ENCODE measurements around the gene CACNA1I.

CACNA1I gene

GRCh38 chr22:39630721-39631120 is 60.2 kb downstream of the CACNA1I start:
- Mint-ChIP-seq H3K9me3 (no peaks in the 10 kb centered on the region), H3K27me3 (peaks cover 67% of the 10 kb centered on the region), H3K27ac (no peak overlapping the region), H3K4me3 (no peak overlapping the region), H3K4me1 (peaks cover 6% of the 10 kb centered on the region), H3K36me3 (no peaks in the 10 kb centered on the region)
- peak; percentile 22 for ATAC-seq

GRCh38 chr22:39631381-39632286 is 61.1 kb downstream of the CACNA1I start:
- no peak for ATAC-seq
- Mint-ChIP-seq H3K4me1 (peaks cover 6% of the 10 kb centered on the region), H3K27me3 (peaks cover 67% of the 10 kb centered on the region), H3K27ac (no peak overlapping the region), H3K9me3 (no peaks in the 10 kb centered on the region), H3K36me3 (no peaks in the 10 kb centered on the region), H3K4me3 (no peak overlapping the region)

- no peak for ATAC-seq
- peaks cover 6% of the 10 kb centered on the region for H3K4me1 Mint-ChIP-seq
These were observed 64.2 kb downstream of the CACNA1I start for GRCh38 chr22:39634530-39635405.

GRCh38 chr22:39635719-39636118 is 65.2 kb downstream of the CACNA1I start:
- H3K4me3 Mint-ChIP-seq, result no peak overlapping the region
- no peak overlapping the region for H3K27ac Mint-ChIP-seq
- no peaks in the 10 kb centered on the region for H3K36me3 Mint-ChIP-seq
- H3K27me3 Mint-ChIP-seq, result peaks cover 39% of the 10 kb centered on the region
- H3K4me1 Mint-ChIP-seq, result peaks cover 6% of the 10 kb centered on the region
- no peak for ATAC-seq
- peaks cover 4% of the 10 kb centered on the region for H3K9me3 Mint-ChIP-seq

More at GRCh38 chr22:39634530-39635405, 64.2 kb downstream of the CACNA1I start:
- peaks cover 40% of the 10 kb centered on the region for H3K27me3 Mint-ChIP-seq
- H3K27ac Mint-ChIP-seq, result no peak overlapping the region
- H3K4me3 Mint-ChIP-seq, result no peak overlapping the region
- peaks cover 3% of the 10 kb centered on the region for H3K9me3 Mint-ChIP-seq
- no peaks in the 10 kb centered on the region for H3K36me3 Mint-ChIP-seq

- H3K4me3 Mint-ChIP-seq, result no peak overlapping the region
- H3K9me3 Mint-ChIP-seq, result peaks cover 4% of the 10 kb centered on the region
- no peaks in the 10 kb centered on the region for H3K4me1 Mint-ChIP-seq
- no peak for ATAC-seq
- no peaks in the 10 kb centered on the region for H3K36me3 Mint-ChIP-seq
- H3K27me3 Mint-ChIP-seq, result peaks cover 62% of the 10 kb centered on the region
- no peak overlapping the region for H3K27ac Mint-ChIP-seq
These were observed 68.4 kb downstream of the CACNA1I start for GRCh38 chr22:39638958-39639357.

- Mint-ChIP-seq H3K9me3 (peaks cover 4% of the 10 kb centered on the region), H3K27ac (no peak overlapping the region), H3K4me1 (no peaks in the 10 kb centered on the region), H3K4me3 (no peak overlapping the region), H3K36me3 (no peaks in the 10 kb centered on the region), H3K27me3 (peaks cover 44% of the 10 kb centered on the region)
- no peak for ATAC-seq
These were observed 71.2 kb downstream of the CACNA1I start for GRCh38 chr22:39641660-39642310.

- no peaks in the 10 kb centered on the region for H3K4me1 Mint-ChIP-seq
- peaks cover 4% of the 10 kb centered on the region for H3K9me3 Mint-ChIP-seq
- H3K27me3 Mint-ChIP-seq, result peaks cover 44% of the 10 kb centered on the region
- no peaks in the 10 kb centered on the region for H3K36me3 Mint-ChIP-seq
- no peak for ATAC-seq
- H3K27ac Mint-ChIP-seq, result no peak overlapping the region
- H3K4me3 Mint-ChIP-seq, result no peak overlapping the region
These were observed 72.9 kb downstream of the CACNA1I start for GRCh38 chr22:39643311-39644083.

DNA sequence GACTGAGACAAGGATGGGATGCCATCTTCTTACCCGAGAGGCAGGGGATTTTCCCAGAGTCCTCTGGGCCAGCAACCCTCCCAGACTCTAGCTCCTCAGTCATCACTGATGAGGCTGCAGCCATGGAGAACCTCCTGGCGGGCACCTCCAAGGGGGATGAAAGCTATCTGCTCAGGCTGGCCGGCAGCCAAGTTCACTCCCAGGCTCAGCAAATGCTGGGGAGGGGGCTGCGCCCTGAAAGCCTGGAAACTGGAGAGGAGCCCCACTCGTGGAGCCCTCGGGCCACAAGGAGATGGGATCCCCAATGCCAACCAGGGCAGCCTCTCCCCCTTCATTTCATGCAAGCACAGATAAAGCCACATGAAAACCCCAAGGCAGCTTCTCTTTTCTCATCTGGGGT is 75.0 kb downstream of the CACNA1I start:
- ATAC-seq, result no peak
- no peaks in the 10 kb centered on the region for H3K36me3 Mint-ChIP-seq
- H3K27me3 Mint-ChIP-seq, result peaks cover 40% of the 10 kb centered on the region
- no peak overlapping the region for H3K27ac Mint-ChIP-seq
- H3K4me1 Mint-ChIP-seq, result no peaks in the 10 kb centered on the region
- H3K9me3 Mint-ChIP-seq, result no peaks in the 10 kb centered on the region
- no peak overlapping the region for H3K4me3 Mint-ChIP-seq

- Mint-ChIP-seq H3K27me3 (peaks cover 34% of the 10 kb centered on the region), H3K4me3 (no peak overlapping the region), H3K9me3 (no peaks in the 10 kb centered on the region), H3K4me1 (no peaks in the 10 kb centered on the region), H3K27ac (no peak overlapping the region), H3K36me3 (no peaks in the 10 kb centered on the region)
- no peak for ATAC-seq
These were observed 76.0 kb downstream of the CACNA1I start for GRCh38 chr22:39646398-39647063.

DNA sequence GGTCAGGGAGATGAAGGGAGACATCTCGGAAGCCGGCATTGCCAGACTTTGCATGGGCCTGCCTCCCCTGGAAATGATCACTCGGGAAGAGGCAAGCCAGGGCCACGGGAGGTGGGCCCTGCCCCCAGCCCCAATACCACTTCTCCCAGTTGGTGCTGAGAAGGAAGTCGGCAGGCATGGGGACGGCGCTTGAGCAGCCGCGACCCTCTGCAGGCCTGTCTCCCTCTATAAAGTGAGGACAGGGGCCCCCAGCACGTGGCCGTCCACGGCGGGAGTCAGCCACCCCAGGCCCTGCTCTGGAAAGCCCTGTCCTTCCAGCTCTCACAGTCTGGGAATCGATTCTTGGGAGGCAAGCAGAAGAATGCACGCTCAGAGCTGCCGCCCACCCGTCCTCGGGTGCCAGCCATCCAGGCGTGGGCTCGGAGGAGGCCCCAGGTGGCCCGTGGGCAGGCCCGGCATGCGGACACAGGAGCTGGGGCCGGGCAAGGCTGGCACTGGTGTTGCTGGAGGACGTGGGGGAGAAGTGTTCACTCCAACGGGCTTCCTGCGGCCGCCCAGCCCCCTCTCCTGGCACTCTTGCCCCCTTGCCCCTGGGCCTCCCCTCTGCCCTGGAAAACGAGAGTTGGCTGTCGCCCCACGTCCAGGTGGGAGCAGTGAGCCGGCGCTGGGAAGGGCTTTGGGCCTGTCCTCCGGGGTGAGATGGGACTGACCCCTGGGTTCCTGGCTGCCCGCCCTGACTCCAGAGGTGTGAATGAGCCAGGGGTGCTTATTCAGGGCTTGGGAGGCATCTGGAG is 77.5 kb downstream of the CACNA1I start:
- Mint-ChIP-seq H3K4me3 (no peak overlapping the region), H3K36me3 (no peaks in the 10 kb centered on the region), H3K4me1 (no peaks in the 10 kb centered on the region), H3K27ac (no peak overlapping the region), H3K9me3 (no peaks in the 10 kb centered on the region), H3K27me3 (peaks cover 19% of the 10 kb centered on the region)
- ATAC-seq, result no peak

GRCh38 chr22:39648630-39648950 is 78.0 kb downstream of the CACNA1I start:
- Mint-ChIP-seq H3K4me3 (no peak overlapping the region), H3K27ac (no peak overlapping the region), H3K27me3 (peaks cover 13% of the 10 kb centered on the region), H3K36me3 (no peaks in the 10 kb centered on the region), H3K9me3 (no peaks in the 10 kb centered on the region), H3K4me1 (no peaks in the 10 kb centered on the region)
- no peak for ATAC-seq

DNA sequence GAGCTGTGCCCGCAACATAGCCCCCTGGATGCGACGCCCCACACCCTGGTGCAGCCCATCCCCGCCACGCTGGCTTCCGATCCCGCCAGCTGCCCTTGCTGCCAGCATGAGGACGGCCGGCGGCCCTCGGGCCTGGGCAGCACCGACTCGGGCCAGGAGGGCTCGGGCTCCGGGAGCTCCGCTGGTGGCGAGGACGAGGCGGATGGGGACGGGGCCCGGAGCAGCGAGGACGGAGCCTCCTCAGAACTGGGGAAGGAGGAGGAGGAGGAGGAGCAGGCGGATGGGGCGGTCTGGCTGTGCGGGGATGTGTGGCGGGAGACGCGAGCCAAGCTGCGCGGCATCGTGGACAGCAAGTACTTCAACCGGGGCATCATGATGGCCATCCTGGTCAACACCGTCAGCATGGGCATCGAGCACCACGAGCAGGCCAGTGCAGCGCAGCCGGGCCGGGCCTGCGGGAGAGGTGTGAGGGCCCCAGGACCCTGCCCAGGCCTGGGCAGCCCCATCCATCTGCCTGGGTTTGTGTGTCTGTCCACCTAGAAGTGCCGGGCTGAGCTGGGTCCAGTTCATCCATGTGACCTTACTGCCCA is 79.0 kb downstream of the CACNA1I start:
- ATAC-seq, result no peak
- peaks cover 7% of the 10 kb centered on the region for H3K27me3 Mint-ChIP-seq
- H3K36me3 Mint-ChIP-seq, result no peaks in the 10 kb centered on the region
- no peak overlapping the region for H3K4me3 Mint-ChIP-seq
- no peak overlapping the region for H3K27ac Mint-ChIP-seq
- H3K4me1 Mint-ChIP-seq, result no peaks in the 10 kb centered on the region
- no peaks in the 10 kb centered on the region for H3K9me3 Mint-ChIP-seq
